WTC11 (cell line): ENCODE data around the gene CREB1.

Experiments used
- NFE2L1 ChIP-seq: sonication (generic); formaldehyde crosslinking; IDR thresholded peaks from 2 replicates; pipeline ENCODE4 v1.8.1; 2023; ENCODE audit warnings: missing genetic modification reagents
- NR1H2 ChIP-seq: sonication (generic); formaldehyde crosslinking; IDR thresholded peaks from 2 replicates; pipeline ENCODE4 v1.9.0; 2021; ENCODE audit warnings: mild to moderate bottlenecking, moderate library complexity, missing genetic modification reagents
- NR3C1 ChIP-seq: sonication (generic); formaldehyde crosslinking; conservative IDR thresholded peaks from 2 replicates; pipeline ENCODE4 v1.8.1; 2023; ENCODE audit warnings: low read depth, mild to moderate bottlenecking, missing genetic modification reagents
- TF ChIP-seq, protein P1 (sequence below): sonication (generic); formaldehyde crosslinking; IDR thresholded peaks from 2 replicates; pipeline ENCODE4 v1.8.0; 2023; ENCODE audit warnings: missing genetic modification reagents

DNA sequence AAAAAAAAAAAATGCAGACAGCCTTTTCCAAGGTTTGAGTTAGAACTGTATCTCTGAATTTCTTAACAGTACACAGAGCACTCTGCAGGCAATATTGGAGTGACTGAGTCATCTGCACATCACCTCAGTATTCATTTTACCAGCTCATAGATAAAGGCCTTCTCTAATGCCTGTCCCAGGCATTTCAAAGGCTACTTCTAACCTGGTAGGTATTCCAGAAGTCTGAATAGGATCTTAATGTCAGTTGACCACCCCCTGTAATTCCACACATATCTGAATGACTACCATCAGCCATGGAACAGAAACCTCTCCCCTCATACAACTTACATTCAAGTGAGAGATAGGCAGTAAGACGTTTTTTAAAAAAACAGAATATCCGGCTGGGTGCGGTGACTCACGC, 86.4 kb downstream of the CREB1 start:
- TF ChIP-seq NR1H2 (no peak), NFE2L1 (CRISPR knock-in tag) (no peak), NR3C1 (CRISPR knock-in tag) (no peak)
- TF ChIP-seq, protein P1, sequence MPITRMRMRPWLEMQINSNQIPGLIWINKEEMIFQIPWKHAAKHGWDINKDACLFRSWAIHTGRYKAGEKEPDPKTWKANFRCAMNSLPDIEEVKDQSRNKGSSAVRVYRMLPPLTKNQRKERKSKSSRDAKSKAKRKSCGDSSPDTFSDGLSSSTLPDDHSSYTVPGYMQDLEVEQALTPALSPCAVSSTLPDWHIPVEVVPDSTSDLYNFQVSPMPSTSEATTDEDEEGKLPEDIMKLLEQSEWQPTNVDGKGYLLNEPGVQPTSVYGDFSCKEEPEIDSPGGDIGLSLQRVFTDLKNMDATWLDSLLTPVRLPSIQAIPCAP (CRISPR knock-in tag) = no peak
